MM.1S (cell line): ENCODE data around the gene CHCHD10.

Experiments
- EZH2phosphoT487 ChIP-seq: fragments of 300-600 bp; sonication (generic); IDR thresholded peaks from 2 replicates; pipeline ENCODE4 v1.6.1; 2018; ENCODE audit warnings: antibody characterized with exemption, low read length
- TF ChIP-seq, protein P1 (sequence below): fragments of 300-600 bp; sonication (generic); IDR thresholded peaks from 2 replicates; pipeline ENCODE4 v1.5.1; 2016; ENCODE audit warnings: antibody characterized with exemption, low read length, mixed read lengths

- TF ChIP-seq, protein P1, sequence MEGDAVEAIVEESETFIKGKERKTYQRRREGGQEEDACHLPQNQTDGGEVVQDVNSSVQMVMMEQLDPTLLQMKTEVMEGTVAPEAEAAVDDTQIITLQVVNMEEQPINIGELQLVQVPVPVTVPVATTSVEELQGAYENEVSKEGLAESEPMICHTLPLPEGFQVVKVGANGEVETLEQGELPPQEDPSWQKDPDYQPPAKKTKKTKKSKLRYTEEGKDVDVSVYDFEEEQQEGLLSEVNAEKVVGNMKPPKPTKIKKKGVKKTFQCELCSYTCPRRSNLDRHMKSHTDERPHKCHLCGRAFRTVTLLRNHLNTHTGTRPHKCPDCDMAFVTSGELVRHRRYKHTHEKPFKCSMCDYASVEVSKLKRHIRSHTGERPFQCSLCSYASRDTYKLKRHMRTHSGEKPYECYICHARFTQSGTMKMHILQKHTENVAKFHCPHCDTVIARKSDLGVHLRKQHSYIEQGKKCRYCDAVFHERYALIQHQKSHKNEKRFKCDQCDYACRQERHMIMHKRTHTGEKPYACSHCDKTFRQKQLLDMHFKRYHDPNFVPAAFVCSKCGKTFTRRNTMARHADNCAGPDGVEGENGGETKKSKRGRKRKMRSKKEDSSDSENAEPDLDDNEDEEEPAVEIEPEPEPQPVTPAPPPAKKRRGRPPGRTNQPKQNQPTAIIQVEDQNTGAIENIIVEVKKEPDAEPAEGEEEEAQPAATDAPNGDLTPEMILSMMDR, result no peak; the same call in 1 of the 2 replicates
- no peak for TF ChIP-seq EZH2phosphoT487
Measured at GRCh38 chr22:23772649-23773473, 5.1 kb upstream of the CHCHD10 start, which contains the start of gene MMP11.
